HG03354 (cell line): ENCODE results near the gene NDUFS4.
"Not testable (repeated sequence)": the region's sequence is repeated elsewhere in the genome, so short reads cannot be mapped to it uniquely, and the experiment has no call there.

Source experiments
- ATAC-seq: cut with Tn5 transposase; IDR thresholded peaks from one replicate; pipeline ENCODE4 v1.9.1; 2021; ENCODE audit warnings: mild to moderate bottlenecking; ENCODE audit not compliant: unreplicated experiment, poor library complexity, severe bottlenecking

NDUFS4 gene

DNA sequence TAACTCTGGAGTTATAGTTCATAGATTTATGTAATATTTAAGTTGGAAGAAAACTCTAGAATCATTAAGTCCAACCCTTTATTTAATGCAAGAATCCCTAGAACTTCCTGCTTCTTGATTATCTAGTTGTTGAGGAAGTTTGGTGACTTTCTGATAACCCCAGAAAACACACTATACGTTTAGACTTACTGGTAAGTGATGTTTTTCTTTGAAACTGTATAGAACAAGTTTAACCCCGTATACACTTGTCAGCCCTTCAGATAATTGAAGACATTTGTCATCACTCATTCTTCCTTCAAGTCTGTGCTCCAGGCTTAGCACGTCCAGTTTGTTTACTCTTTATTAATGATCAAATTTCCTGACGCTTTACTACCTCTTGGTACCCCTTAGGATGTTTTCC lies 9.0 kb downstream of the NDUFS4 start:
- no peak for ATAC-seq

DNA sequence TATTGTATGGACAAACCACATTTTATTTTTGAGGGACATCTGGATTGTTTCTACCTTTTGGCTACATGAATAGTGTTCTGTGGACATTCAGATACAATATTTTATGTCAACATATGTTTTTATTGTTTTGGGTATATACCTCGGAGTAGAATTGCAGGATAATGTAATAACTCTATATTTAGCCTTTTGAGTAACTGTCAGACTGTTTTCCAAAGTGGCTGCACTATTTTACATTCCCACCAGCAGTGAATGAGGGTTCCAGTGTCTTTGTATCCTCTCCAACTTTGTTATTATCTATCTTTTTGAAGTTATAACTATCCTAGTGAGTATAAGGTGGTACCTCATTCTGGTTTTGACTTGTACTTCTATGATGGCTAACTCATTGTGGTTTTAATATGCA lies 11.0 kb downstream of the NDUFS4 start:
- ATAC-seq, result no peak

DNA sequence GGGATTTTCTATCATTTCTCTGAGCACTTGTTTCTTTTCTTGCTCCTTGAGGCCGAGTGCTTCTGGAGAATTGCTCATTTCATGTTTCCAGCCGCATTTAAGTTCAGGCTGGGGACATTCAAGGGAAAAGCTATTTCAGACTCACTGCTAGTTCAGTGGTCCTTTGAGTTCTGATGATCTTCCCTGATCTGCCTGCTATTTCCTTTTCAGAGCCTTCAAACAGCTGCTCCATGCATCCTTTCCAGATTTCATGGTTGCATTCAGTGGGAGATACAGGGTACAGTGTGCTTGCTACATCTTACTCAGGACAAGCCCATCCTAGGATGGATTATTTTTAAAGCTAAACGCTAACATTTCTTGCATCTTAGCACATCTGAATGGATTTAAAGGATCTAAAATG lies 14.7 kb downstream of the NDUFS4 start:
- ATAC-seq, result no peak

DNA sequence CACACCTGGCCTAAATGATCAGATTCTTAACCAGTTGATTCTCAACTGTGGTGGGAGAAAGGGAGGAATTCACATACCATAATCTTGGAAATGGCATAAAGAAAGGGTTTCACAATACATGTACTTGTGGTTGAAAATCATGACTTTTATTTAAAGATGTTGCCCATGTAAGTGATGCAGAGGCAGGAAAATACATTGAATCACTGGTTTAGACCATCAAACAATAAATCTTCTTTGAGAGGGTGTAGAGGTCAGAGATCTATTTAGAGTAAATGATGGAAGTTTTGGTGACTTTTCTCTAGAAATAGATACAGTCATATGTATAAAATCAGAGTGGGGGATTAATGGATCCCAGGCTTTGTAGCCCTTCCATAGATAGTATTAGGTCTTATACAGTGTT lies 15.4 kb downstream of the NDUFS4 start:
- no peak for ATAC-seq

DNA sequence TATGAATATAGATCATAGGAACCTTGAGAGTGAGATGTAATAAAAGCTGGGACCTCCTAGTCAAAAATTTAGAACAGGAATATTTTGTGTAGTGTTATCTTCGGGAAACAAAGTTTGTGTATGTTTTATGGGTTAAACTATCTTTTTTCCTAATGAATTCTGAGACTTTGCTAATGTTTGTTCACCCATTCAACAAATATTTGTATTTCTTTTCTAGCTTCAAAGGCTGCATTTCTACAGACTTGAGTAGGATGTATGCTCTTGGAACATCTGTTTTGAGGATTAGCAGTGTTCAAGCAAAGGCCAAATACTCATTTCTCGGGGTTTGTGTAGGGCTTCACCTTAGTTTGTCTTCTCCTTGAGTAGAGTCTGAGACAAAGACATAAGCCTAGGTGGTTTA lies 16.2 kb downstream of the NDUFS4 start:
- no peak for ATAC-seq

DNA sequence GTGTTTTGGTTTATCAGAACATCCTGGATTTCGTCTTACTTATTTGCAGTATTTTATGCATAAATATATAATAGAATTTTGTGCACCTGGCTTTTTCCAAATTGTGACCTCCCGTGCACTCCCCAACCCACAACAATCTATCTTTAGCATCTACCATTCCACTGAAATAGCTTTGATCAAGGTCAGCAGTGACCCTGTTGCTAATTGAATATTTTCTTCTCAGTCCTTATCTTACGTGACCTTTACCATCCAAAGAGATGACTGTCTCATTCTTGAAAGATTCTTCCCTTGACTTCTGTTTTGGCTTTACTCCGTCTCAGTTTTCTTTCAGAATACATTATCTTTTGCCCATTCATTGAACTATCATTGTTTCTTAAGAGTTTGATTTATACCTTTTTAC lies 18.4 kb downstream of the NDUFS4 start:
- no peak for ATAC-seq

DNA sequence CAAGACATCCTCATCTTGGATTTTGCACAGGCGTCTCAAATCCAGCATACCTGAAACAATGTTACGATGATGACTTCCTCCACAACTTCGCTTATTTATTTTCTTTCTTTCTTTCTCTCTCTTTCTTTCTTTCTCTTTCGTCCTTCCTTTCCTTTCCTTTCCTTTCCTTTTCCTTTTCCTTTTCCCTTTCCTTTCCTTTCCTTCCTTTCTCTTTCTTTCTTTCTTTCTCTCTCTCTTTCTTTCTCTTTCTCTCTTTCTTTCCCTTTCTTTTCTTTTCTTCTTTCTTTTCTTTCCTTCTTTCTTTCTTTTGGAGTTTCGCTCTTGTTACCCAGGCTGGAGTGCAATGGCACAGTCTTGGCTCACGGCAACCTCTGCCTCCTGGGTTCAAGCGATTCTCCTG lies 20.1 kb downstream of the NDUFS4 start:
- ATAC-seq, result no peak

DNA sequence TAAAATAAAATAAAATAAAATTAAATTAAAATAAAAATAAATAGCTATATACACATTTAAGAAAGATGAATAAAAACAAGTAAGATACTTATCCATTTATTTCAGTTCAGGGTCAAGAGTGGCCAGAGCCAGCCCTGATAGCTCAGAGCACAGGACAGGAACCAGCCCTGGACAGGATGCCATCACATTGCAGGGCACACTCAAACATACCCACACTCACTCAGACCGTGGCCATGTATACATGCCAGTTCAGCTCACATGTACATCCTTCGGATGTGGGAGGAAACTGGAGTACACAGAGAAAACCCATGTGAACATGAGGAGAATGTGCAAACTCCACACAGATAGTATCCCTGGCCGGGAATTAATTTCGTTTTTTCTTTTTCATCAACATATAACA lies 21.8 kb downstream of the NDUFS4 start:
- no peak for ATAC-seq

DNA sequence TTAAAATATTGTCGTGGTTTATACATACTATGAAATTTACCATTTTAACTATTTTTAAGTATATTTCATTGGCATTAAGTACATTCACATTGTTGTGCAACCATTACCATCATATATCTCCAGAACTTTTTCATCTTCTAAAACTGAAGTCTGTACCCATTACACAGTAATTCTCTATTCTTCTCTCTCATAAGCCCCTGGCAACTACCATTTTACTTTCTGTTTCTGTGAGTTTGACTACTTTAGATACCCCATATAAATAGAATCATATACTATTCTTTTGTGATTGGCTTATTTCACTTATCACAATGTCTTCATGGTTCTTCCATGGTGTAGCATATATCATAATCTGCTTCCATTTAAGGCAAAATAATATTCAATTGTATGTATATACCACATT lies 30.3 kb downstream of the NDUFS4 start:
- no peak for ATAC-seq

DNA sequence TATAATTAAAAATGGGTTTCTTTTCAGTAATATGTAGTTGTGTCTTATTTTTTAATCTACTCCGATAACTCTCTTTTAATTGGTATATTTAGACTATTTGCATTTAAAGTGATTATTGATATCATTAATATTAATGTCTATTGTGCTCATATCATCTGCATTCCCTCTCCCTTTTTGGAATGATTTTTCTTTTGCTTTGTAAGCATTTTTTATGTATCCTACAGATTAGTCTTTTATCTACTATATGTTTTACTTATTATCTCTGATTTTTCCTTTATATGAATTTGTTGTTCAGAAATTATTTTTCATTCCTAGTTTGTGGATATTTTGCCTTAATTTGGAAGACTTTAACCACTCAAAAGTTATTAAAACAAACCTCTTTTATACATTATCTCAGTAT lies 34.0 kb downstream of the NDUFS4 start:
- ATAC-seq, result no peak

DNA sequence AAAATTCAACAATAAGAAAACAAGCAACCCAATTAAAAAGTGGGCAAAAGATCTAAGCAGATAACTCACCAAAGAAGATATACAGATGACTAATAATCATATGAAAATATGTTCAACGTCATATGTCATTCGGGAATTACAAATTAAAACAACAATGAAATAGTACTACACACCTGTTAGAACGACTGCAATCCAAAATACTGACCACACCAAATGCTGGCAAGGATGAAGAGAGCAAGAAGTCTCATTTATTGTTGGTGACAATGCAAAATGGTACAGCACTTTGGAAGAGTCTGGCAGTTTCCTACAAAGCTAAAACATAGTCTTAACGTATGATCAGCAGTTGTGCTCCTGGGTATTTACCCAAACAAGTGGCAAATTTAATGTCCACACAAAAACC lies 37.5 kb downstream of the NDUFS4 start:
- ATAC-seq, result no peak

DNA sequence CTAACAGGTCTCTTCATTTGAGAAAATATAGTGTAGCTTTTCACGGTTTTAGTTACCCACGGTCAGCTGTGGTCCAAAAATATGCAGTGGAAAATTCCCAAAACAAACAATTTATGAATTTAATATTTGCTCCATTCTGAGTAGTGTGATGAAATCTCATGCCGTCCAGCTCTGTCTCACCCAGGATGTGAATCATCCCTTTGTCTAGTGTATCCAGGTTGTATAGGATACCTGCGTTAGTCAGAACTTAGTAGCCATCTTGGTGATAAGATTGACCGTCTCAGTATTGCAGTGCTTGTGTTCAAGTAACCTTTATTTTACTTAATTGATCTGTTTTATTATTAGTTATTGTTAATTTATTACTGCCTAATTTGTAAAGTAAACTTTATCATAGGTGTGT lies 41.1 kb downstream of the NDUFS4 start:
- no peak for ATAC-seq

DNA sequence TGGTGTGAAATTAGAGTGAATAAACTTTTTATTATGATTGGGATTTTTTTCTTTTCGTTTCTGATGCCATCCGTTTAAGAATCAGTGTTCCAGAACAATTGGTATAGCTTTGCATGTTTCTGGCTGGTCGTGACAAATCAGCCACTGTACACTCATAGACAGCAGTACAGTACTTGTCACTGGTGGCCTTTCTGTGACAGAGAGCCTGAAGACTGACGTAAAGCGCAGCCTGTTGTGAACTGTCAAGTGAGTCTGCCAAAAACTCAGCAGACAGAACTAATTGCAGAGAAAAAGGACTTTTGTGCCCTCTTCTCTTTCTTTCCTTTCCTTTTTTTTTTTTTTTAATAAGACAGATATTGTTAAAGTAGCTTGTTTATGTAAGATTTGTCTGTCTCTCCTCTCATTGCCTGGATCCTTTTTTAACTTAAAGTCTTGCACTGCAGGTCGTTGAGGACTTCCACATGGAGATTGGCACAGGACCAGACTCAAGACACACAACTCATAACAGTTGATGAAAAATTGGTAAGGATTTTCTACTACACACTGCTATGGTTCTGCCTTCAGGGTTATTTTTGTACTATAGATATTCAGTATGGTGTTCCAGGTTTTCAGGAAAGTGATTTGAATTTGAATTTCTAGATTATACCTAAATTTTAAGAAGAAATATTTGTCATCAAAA lies 42.7 kb downstream of the NDUFS4 start:
- ATAC-seq, result no peak

DNA sequence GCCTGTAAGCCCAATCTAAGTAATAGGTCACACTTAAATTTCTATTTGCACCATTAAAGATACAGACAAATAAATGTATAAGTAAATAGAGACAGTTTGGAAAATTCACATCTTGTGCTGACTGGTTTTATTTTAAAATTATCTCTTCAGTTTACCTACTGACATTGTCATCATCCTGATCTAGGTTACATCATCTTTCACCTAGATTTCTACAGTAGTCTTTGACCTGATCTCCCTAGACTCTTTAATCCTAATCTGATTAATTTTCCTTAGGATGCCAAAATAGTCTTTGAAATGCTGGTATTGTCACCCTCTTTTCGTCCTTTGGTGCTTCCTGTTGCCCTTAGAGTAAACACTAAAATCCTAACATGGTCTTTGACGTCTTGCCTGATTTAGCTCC lies 43.9 kb downstream of the NDUFS4 start:
- ATAC-seq, result no peak

DNA sequence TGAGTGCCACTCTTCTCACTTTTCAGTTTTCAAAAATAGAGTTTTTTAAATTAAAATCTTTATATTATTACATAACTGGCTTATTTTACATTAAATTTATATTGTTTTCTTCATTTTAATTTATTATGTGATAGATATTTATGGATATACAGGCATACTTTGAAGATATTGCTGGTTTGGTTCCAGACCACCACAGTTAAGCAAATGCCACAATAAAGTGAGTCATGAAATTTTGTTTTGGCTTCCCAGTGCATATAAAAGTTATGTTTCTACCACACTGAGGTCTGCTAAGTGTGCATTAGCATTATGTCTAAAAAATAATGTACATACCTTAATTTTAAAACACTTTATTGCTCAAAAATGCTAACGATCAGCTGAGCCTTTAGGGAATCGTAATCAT lies 47.4 kb downstream of the NDUFS4 start:
- ATAC-seq, result no peak

DNA sequence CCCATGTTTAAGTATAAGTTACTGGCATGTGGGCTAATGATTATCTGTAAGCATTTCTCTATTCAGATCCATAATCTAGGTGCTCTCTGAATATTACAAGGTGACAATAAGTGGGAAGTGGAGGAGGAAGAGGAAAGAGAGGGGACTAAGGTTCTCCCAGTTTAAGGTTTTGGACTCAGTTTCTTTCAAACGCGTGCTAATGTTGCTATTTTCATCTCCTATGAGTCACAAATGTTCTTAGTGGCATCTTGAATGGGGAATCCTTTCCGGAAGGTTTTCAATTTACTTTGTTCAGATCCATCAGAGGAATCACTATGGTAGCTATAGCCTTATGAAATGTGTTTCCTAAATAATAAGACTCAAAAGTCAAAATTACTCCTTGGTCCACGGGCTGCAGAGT lies 48.5 kb downstream of the NDUFS4 start:
- ATAC-seq, result not testable (repeated sequence)

DNA sequence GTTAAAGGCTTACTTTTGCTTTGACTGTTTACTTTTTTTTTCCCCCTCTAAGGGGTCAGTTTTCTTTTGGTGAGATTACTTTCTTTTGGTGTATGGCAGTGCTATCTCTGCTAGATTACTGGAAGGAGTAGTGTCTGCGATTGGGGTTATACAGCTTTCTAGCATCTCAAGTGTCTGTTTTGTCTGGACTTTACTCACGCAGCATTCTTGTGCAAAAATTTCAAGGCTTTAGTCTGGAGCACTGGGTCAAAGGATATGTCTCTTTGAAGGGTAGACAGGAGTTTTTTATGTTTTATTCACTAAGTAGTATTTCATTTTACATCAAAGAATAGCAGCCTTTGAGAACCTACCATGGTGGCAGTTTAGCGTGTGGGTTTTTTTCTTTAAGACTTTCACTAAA lies 52.6 kb downstream of the NDUFS4 start:
- no peak for ATAC-seq

DNA sequence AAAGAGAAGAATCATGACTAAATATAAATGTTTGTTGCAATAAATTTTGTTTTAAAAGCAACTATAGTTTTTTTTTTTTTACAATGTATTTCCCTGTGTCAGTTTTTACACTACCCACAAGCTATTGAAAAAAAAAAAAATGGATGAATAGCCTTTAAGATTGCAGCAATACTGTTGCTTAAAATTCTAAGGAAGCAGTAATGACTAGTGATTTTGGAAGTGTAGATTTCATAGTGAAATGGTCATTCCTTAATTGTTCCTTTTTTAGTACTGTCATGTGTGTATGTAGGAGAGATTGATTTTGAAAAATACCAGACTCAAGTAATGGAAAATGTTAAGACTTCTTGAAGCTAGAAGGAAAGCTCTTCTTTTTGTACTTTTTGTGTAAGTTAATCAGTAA lies 53.1 kb downstream of the NDUFS4 start:
- no peak for ATAC-seq

DNA sequence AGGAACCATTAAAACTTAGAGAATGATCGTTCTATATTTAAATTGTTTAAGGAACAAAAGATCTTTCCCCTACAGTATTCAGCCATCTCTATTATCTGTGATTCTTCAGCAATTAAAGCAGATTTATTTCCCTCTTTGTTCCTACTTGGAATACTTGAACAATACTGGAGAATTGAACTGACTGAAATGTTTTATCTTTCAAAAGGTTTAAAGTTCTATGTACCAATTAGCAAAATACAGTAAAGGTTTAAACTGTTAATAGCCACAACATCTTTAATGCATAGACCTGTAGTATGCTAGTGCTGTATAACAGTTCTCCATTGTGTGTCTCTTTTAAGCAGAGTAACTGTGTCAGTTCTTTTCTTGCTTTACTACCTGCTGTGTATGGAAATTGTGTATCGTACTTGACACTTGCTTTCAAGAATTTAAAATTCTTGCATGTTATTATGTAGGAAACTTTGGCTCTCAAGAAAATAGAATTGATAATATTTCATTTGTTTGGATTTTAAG lies 54.0 kb downstream of the NDUFS4 start:
- no peak for ATAC-seq

DNA sequence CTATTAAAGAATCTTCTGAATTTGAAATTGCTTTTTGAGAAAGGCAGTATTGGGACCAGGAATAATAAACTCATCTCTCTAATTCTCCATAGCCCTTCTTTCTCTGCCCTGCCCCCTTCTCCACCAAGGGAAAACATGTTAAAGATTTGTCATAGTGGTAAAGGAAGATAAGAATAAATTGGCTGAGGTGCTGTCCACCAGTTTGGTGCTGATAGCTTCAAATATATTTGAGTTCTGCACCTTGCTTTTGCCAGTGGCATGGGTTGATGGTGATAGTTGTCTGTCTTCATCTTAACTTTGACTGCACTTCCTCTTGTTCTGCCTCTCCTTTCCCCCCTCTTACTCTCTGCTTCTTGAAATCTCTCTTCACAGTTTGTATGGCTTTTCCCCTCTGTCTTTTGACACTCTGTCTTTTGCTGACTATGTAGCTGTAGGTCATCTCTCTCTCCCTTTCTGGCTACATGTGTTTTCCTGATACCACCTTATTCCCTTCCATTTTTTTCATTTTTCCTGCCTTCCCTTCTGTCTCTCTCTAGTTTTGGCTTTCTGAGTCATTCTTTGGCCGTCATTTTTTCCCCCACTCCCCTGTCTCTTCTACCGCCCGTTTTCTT lies 56.6 kb downstream of the NDUFS4 start:
- ATAC-seq, result no peak

DNA sequence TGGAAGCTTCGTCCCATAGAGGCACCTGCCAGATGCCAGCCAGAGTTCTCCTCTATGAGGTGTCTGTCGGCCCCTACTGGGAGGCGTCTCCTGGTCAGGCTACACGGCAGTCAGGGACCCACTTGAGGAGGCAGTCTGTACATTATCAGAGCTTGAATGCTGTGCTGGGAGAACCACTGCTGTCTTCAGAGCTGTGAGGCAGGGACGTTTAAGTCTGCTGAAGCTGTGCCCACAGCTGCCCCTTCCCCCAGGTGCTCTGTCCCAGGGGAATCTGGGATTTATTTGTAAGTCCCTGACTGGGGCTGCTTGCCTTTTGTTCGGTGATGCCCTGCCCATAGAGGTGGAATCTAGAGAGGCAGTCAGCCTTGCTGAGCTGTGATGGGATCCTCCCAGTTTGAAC lies 70.8 kb downstream of the NDUFS4 start:
- ATAC-seq, result no peak

DNA sequence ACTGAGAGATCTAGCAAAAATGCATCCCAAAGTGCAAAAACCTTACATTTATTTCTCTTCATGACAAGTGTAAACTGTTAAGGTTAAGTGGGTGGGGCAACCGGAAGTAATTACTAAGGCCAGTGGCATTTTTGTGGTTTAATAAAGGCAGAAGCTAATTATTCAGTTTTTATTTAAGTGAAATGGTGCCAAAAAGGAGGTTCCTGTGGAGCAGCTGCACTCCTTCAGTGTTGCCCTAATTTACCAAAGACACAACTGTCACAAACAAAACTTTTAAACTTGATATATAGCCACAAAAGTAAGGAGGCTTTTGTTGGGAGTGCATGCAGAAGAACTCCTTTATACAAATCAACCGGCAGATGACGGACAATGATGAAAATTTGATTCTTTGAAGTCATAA lies 81.6 kb downstream of the NDUFS4 start:
- no peak for ATAC-seq
